Peyer's patch (tissue), 4 donors: ENCODE data around the gene FAM118A.

Experiments used
- CTCF ChIP-seq, 6 experiments: fragments of 450-650 bp in 4 of 6; fragments of 200-600 bp in 2 of 6; sonication (generic) in 1 of 6; IDR thresholded peaks; one replicate each; pipeline ENCODE4 v1.5.1; 2017 to 2019; ENCODE audit warnings: antibody characterized with exemption in 6 of 6, mild to moderate bottlenecking in 3 of 6, moderate library complexity in 1 of 6
- POLR2A ChIP-seq, 2 donors: fragments of 450-650 bp; IDR thresholded peaks; one replicate each; pipeline ENCODE4 v1.5.1; 2017; ENCODE audit warnings: antibody characterized with exemption in 2 of 2, mild to moderate bottlenecking in 2 of 2, moderate library complexity in 2 of 2

DNA sequence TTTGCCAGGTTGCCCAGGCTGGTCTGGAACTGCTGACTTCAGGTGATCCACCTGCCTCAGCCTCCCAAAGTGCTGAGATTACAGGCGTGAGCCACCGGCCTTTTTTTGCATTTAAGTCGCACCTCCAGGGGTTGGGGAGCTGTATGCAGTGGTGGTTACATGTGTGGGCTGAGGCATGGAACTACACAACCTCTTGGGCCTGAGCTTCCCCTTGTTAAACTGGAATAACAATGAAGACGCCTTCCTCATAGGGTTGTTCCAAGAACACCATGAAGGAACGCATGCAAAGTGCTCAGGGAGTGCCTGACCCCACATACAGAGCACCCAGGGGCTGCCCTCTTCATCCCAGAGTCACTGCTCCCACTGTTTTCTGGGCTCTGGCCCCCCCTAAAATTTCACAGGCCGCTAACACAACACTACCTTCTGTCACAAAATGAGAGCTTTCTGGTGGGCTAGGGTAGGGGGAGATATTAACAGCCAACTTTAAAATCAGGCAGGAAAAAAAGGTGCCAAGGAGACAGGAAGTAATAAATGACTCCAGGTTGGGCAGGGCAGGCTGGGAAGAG lies 1.3 kb upstream of the FAM118A start:
- TF ChIP-seq CTCF (IDR thresholded peaks at IDR 0.05) (no peak), POLR2A (IDR thresholded peaks at IDR 0.05) (no peak)
